Hepatocyte (in vitro differentiated cells): ENCODE data around the gene LCE1B. TPM values are rescaled to one million over a fixed set of nuclear protein-coding genes. Genes with fewer than 3 reads are reported as not detected.

Source experiments
- DNase-seq: peaks from one replicate; pipeline ENCODE4 v3.0.0-alpha.2; 2016; ENCODE audit warnings: low spot score
- H2AFZ ChIP-seq: fragments of 200-600 bp; sonication (generic); 2 replicates; pipeline ENCODE4 v1.6.0; 2016; ENCODE audit warnings: antibody characterized with exemption, mild to moderate bottlenecking
- H3K27ac ChIP-seq: fragments of 200-600 bp; sonication (generic); 2 replicates; pipeline ENCODE4 v1.5.1; 2016; ENCODE audit warnings: mild to moderate bottlenecking
- H3K27me3 ChIP-seq: fragments of 200-600 bp; sonication (generic); 2 replicates; pipeline ENCODE4 v1.6.1; 2016
- H3K36me3 ChIP-seq: fragments of 200-600 bp; sonication (generic); replicated peaks from 2 replicates; pipeline ENCODE4 v1.5.1; 2016; ENCODE audit warnings: low read depth; ENCODE audit not compliant: insufficient read depth
- H3K4me1 ChIP-seq: fragments of 200-600 bp; sonication (generic); 2 replicates; pipeline ENCODE4 v1.5.1; 2016; ENCODE audit warnings: mild to moderate bottlenecking, moderate library complexity; ENCODE audit not compliant: insufficient read depth
- H3K4me2 ChIP-seq: fragments of 200-600 bp; sonication (generic); 2 replicates; pipeline ENCODE4 v1.6.0; 2016
- H3K4me3 ChIP-seq: fragments of 200-600 bp; sonication (generic); 2 replicates; pipeline ENCODE4 v1.5.1; 2016; ENCODE audit warnings: mild to moderate bottlenecking
- H3K79me2 ChIP-seq: fragments of 200-600 bp; sonication (generic); 2 replicates; pipeline ENCODE4 v1.6.0; 2017; ENCODE audit warnings: mild to moderate bottlenecking
- H3K9me2 ChIP-seq: fragments of 200-600 bp; sonication (generic); replicated peaks from 2 replicates; pipeline ENCODE4 v1.6.0; 2017; ENCODE audit warnings: mild to moderate bottlenecking; ENCODE audit not compliant: insufficient read depth
- H3K9me3 ChIP-seq: fragments of 200-600 bp; sonication (generic); 2 replicates; pipeline ENCODE4 v1.5.1; 2016; ENCODE audit warnings: low read depth, mild to moderate bottlenecking
- H4K20me1 ChIP-seq: fragments of 200-600 bp; sonication (generic); 2 replicates; pipeline ENCODE4 v1.6.0; 2016; ENCODE audit warnings: mild to moderate bottlenecking; ENCODE audit not compliant: insufficient read depth, poor library complexity, severe bottlenecking
- CTCF ChIP-seq: fragments of 200-600 bp; sonication (generic); IDR thresholded peaks from 2 replicates; pipeline ENCODE4 v1.5.1; 2016; ENCODE audit warnings: antibody characterized with exemption, mild to moderate bottlenecking; ENCODE audit not compliant: poor library complexity
- EZH2 ChIP-seq: fragments of 200-600 bp; sonication (generic); IDR thresholded peaks from 2 replicates; pipeline ENCODE4 v1.6.1; 2016; ENCODE audit warnings: antibody characterized with exemption, mild to moderate bottlenecking, borderline replicate concordance
- EZH2phosphoT487 ChIP-seq: fragments of 200-600 bp; sonication (generic); IDR thresholded peaks from one replicate; pipeline ENCODE4 v1.6.1; 2018; ENCODE audit warnings: antibody characterized with exemption, mild to moderate bottlenecking, low read depth, moderate library complexity; ENCODE audit not compliant: unreplicated experiment, severe bottlenecking
- WGBS: methylation state at CpG from one replicate; pipeline ENCODE4 v1.1.6; 2016; ENCODE audit warnings: low lambda C conversion rate; ENCODE audit errors: missing lambda C conversion rate; 5-methylcytosine and 5-hydroxymethylcytosine counted together
- polyA plus RNA-seq: library from polyadenylated mRNA; unstranded; fragments of >200 nt; fragmentation: Nextera tagmentation; extraction: Ambion mirVana; gene quantifications from 2 replicates; pipeline ENCODE4 v1.2.1, GENCODE V29; 2016
- total RNA-seq: library from RNA; depleted of rRNA; stranded (reverse); fragments of >200 nt; gene quantifications from 2 replicates; pipeline ENCODE4 v1.2.3, GENCODE V29; 2014

LCE1B gene
- total and polyA plus RNA-seq, 2 experiments from 2014 or later, result not detected

GRCh38 chr1:152858062-152858461, 46.3 kb downstream of the LCE1B start:
- Histone ChIP-seq H3K4me2 (no peak overlapping the region), H3K9me2 (no peaks in the 10 kb centered on the region), H3K9me3 (peaks cover 4% of the 10 kb centered on the region), H3K27ac (no peak overlapping the region), H3K4me3 (no peak overlapping the region), H2AFZ (no peak overlapping the region), H3K36me3 (no peaks in the 10 kb centered on the region), H3K79me2 (no peaks in the 10 kb centered on the region), H4K20me1 (no peaks in the 10 kb centered on the region), H3K27me3 (no peaks in the 10 kb centered on the region), H3K4me1 (no peaks in the 10 kb centered on the region)
- no peak for DNase-seq
- TF ChIP-seq CTCF (no peak), EZH2phosphoT487 (no peak), EZH2 (no peak)
- WGBS, result 37% methylated on average over 1 of the region's 1 CpG

DNA sequence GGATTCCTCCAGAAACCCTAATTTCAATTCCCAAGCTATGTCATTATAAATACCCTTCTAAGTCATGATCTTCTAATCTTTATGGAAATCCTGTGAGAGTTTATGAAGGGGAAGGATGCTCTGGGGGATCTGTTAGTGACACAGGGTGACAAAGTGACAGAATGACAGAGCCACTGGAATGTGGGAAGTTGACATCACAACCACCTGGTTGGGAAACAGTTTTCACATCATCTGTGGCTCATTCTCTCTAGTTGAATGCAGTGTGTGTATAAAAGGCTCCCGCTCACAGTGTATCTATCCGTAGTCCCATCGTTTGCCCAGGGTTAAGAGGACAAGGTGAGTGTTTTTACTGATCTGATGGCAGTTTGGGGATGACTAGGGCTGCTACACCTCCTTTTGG, 47.9 kb downstream of the LCE1B start, which contains the start of gene LCE7A:
TSS of gene LCE7A (plus strand) at position 301 of the 400 bp plus-strand sequence. CDS start 702 bp downstream, outside the sequence.
- Histone ChIP-seq H2AFZ (no peak within 1 kb of the TSS), H4K20me1 (no peaks in the 10 kb centered on the region), H3K36me3 (no peaks in the 10 kb centered on the region), H3K9me3 (peaks cover 4% of the 10 kb centered on the region), H3K4me1 (no peaks in the 10 kb centered on the region), H3K27me3 (no peaks in the 10 kb centered on the region), H3K4me2 (no peak within 1 kb of the TSS), H3K27ac (no peak within 1 kb of the TSS), H3K79me2 (no peaks in the 10 kb centered on the region), H3K4me3 (no peak within 1 kb of the TSS), H3K9me2 (no peaks in the 10 kb centered on the region)
- DNase-seq, result no peak
- WGBS, result 61% methylated on average over 3 of the region's 3 CpGs
- TF ChIP-seq EZH2phosphoT487, result no peak
- no peak for TF ChIP-seq EZH2
- TF ChIP-seq CTCF, result no peak

- no peaks in the 10 kb centered on the region for H3K4me1 ChIP-seq
- no peaks in the 10 kb centered on the region for H3K9me2 ChIP-seq
- H3K4me3 ChIP-seq, result no peak overlapping the region
- peaks cover 4% of the 10 kb centered on the region for H3K9me3 ChIP-seq
- H4K20me1 ChIP-seq, result no peaks in the 10 kb centered on the region
- H3K27ac ChIP-seq, result no peak overlapping the region
- DNase-seq, result no peak
- no peaks in the 10 kb centered on the region for H3K36me3 ChIP-seq
- H2AFZ ChIP-seq, result no peak overlapping the region
- no peak overlapping the region for H3K4me2 ChIP-seq
- WGBS, result 66% methylated on average over 3 of the region's 3 CpGs
- TF ChIP-seq EZH2phosphoT487 (no peak), EZH2 (no peak), CTCF (no peak)
- no peaks in the 10 kb centered on the region for H3K79me2 ChIP-seq
- H3K27me3 ChIP-seq, result no peaks in the 10 kb centered on the region
These were observed 48.4 kb downstream of the LCE1B start for GRCh38 chr1:152860129-152860528.

GRCh38 chr1:152861374-152861773, 49.6 kb downstream of the LCE1B start:
- WGBS, result 49% methylated on average over 4 of the region's 4 CpGs
- Histone ChIP-seq H3K27me3 (no peaks in the 10 kb centered on the region), H4K20me1 (no peaks in the 10 kb centered on the region), H3K4me1 (no peaks in the 10 kb centered on the region), H3K36me3 (no peaks in the 10 kb centered on the region), H3K4me3 (no peak overlapping the region), H3K9me3 (peaks cover 4% of the 10 kb centered on the region), H2AFZ (no peak overlapping the region), H3K9me2 (no peaks in the 10 kb centered on the region), H3K79me2 (no peaks in the 10 kb centered on the region), H3K4me2 (no peak overlapping the region), H3K27ac (no peak overlapping the region)
- no peak for DNase-seq
- no peak for TF ChIP-seq EZH2phosphoT487
- TF ChIP-seq CTCF, result no peak
- TF ChIP-seq EZH2, result no peak
